HG02798 (cell line): ENCODE data around the gene MYLK3.
"Not testable (repeated sequence)": the region's sequence is repeated elsewhere in the genome, so short reads cannot be mapped to it uniquely, and the experiment has no call there.

Experiments
- ATAC-seq: cut with Tn5 transposase; IDR thresholded peaks from one replicate; pipeline ENCODE4 v1.9.1; 2021; ENCODE audit warnings: mild to moderate bottlenecking; ENCODE audit not compliant: unreplicated experiment, poor library complexity

Gene MYLK3

GRCh38 chr16:46747777-46748651 is at the start of gene MYLK3:
Gene MYLK3 (minus strand): TSS chr16:46748344. CDS start chr16:46748193, 151 bp downstream.
- ATAC-seq = no peak

DNA sequence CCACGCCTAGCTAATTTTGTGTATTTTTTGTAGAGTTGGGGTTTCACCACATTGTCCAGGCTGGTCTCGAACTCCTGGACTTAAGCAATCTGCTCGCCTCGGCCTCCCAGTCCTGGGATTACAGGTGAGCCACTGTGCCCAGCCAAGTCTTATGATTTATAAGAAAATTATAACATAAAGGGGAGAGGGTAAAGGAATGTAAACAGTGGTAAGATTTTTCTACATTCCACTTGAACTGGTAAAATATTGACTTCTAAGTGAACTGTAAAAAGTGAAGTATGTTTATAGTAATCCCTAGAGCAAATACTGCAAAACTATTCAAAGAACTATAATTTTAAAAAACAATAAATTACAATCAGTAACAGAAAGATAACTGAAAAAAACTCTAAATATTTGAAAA is 49.4 kb upstream of the MYLK3 start:
- ATAC-seq = no peak

GRCh38 chr16:46796764-46797269 is 48.7 kb upstream of the MYLK3 start:
- ATAC-seq = no peak

DNA sequence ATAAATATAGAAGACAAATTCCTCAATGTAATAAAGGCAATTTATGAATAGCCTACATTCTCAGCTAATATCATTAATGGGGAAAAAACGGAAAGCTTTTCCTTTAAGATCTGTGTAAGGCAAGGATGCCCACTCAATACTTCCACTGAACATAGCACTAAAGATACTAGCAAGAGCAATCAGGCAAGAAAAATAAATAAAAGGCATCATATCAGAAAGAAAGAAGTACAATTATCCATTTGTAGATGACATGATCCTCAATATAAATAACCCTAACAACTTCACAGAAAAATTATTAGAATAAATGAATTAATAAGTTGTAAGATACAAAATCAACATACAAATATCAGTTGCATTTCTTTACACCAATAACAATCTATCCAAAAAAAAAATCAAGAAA is 45.7 kb upstream of the MYLK3 start:
- ATAC-seq = no peak

- no peak for ATAC-seq
These were observed 42.6 kb upstream of the MYLK3 start for GRCh38 chr16:46790599-46791270.

GRCh38 chr16:46789499-46790414 is 41.6 kb upstream of the MYLK3 start:
- peak; percentile 92 for ATAC-seq

- no peak for ATAC-seq
These were observed 40.8 kb upstream of the MYLK3 start for GRCh38 chr16:46788891-46789474.

DNA sequence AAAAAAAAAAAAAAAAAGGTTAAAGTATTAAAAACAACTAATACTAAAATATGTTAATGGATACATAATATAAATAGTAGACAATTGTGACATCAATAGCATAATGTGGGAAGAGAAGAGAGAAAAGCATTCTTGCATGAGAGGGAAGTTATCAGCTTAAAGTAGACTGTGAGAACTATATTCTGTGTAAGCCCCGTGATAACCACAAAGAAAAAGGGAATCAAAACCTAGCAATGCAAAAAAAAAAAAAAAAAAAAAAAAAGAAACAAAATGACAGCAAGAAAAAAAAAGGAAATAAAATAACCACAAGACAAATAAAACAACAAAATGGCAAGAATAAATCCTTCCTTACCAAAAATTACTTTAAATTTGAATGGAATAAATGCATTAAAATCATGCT is 39.8 kb upstream of the MYLK3 start:
- no peak for ATAC-seq

DNA sequence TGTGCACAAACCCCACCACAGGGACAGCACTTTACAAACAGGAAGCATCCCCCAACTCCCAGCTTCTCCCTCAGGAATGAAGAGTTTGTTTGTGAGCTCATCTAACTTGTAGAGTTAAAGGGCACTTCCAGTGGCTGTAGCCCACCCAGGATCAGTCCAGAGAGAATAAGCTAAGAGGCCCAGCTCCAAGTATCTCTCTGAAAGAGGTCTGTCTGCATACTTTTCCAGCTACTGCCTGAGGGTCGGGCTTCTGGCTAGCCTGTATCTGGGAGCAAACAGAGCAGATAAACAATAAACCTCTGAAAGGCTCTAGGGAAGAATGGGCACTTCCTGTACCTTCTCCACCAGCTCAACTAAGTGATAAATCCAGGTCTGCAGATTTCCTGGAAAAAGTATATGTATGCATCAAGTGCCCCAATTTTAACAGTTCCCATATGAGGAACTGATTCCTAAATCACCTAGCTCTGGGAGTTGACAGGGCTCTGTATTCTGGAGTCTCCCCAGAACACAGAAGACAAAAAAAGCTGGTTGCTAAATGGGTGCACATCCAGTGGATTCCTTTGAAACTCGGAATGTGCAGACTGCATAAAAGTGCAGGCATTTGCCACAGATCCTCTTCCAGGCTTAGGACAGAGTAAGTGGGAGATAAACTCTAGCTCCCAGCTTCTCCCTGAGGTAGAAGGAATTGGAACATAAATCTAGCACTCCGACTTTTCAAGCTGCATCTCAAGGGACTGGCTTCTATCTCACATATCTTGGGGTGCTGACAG is 37.1 kb upstream of the MYLK3 start:
- no peak for ATAC-seq

- ATAC-seq = not testable (repeated sequence)
These were observed 36.4 kb upstream of the MYLK3 start for GRCh38 chr16:46784569-46784968.

DNA sequence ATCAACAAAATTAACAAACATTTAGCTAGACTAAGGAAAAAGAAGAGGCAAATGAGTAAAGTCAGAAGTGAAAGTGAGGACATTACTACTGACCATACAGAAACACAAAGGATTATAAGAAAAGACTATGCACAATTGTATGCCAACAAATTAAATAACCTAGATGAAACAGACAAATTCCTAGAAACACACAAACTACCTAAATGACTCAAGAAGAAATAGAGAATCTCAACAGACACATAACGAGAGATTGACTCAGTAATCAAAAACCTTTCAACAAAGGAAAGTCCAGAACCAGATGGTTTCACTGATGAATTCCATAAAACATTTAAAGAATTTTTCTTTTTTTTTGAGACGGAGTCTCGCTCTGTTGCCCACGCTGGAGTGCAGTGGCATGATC is 35.7 kb upstream of the MYLK3 start:
- no peak for ATAC-seq

- ATAC-seq = no peak
These were observed 34.2 kb upstream of the MYLK3 start for GRCh38 chr16:46782320-46782719.

- ATAC-seq = no peak
These were observed 29.7 kb upstream of the MYLK3 start for GRCh38 chr16:46777804-46778203.

DNA sequence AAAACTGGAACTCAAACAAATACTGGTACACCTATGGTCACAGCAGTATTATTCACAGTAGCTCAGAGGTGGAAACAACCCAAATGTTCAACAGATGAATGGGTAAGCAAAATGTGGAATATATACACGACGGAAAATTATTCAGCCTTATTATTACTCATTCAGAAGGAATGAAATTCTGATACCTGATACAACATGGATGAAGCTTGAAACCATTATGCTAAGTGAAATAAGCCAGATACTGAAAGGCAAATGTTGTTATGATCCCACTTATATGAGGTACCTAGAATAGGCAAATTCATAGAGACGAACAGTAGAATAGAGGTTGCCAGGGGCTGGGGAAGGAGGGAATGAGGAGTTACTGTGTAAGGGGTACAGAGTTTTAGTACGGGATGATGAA is 27.1 kb upstream of the MYLK3 start:
- ATAC-seq = no peak

- peak; percentile 72 for ATAC-seq
These were observed 26.6 kb upstream of the MYLK3 start for GRCh38 chr16:46774743-46775177.

DNA sequence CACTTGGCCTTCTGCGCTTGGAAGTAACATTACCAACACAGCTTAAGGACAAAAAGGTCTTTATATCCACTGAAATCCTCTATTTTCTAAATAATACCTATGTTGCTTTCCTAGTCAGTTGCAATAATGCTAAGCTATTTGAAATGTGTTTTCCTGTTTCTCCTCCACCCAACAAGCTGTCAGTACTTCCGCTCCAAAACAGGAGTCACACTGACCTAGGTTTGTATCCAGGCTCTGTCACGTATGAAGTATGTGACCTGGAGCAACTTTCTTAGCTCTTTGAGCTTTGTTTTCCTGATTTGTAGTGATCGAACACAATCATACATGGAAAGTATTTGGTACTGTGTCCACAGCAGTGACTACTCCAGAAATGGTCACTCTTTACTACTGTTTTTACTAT is 24.3 kb upstream of the MYLK3 start:
- no peak for ATAC-seq

DNA sequence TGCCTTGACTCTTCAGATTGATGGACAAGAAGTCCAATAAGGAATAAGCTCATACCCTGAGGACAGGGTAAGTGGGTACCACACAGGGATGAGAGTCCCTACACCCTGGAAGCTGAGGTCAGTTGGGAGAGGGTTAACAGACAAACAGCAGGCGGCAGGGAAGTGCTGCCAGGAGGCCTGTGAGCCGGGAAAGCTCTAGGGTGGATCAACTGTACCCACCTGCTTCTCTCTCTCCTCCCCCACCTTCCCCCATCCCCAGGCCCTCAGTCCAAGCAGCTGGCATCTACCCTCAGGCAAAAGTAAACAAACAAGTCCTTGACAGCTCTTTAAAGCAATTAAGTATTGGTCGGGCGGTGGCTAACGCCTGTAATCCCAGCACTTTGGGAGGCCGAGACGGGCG is 20.7 kb upstream of the MYLK3 start:
- ATAC-seq = no peak

DNA sequence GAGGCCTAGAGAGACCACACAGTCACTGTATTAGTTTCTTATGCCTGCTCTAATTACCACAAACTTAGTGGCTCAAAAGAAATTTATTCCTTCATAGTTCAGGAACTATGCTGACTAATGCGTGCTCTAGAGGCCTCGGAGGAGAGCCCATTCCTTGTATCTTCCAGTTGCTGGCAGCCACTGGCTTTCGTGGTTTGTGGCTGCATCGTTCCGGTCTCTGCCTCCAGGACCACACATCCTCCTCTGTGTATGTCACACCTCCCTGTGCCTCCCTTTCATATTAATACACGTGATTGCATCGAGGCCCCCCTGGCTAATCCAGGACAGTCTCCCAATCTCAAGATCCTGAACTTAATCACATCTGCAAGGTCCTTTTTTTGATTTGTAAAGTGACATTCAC is 16.9 kb upstream of the MYLK3 start:
- ATAC-seq = no peak

GRCh38 chr16:46763147-46763546 is 15.0 kb upstream of the MYLK3 start:
- no peak for ATAC-seq
